GM12878 (cell line): Measurements from ENCODE around the gene ZDHHC14. TPM values are rescaled to one million over a fixed set of nuclear protein-coding genes. Genes with fewer than 3 reads are reported as not detected.

Source experiments
- BACH1 ChIP-seq: fragments of 450-650 bp; IDR thresholded peaks from 2 replicates; pipeline ENCODE4 v1.6.1; 2017; ENCODE audit warnings: mild to moderate bottlenecking, borderline replicate concordance
- BCL11A ChIP-seq: IDR thresholded peaks from 2 replicates; pipeline ENCODE4 v1.6.1; 2011; ENCODE audit warnings: low read depth, low read length
- BMI1 ChIP-seq: fragments of 450-650 bp; IDR thresholded peaks from 2 replicates; pipeline ENCODE4 v1.6.1; 2016; ENCODE audit warnings: mild to moderate bottlenecking, moderate library complexity, borderline replicate concordance
- CHD2 ChIP-seq: IDR thresholded peaks from 2 replicates; pipeline ENCODE4 v1.6.1; 2011; ENCODE audit warnings: low read depth, low read length, improper control_type of control experiment, borderline replicate concordance
- DPF2 ChIP-seq: fragments of 450-650 bp; IDR thresholded peaks from 2 replicates; pipeline ENCODE4 v1.6.1; 2017; ENCODE audit warnings: mild to moderate bottlenecking
- FOXK2 ChIP-seq: fragments of 450-650 bp; IDR thresholded peaks from 2 replicates; pipeline ENCODE4 v1.6.1; 2017; ENCODE audit warnings: mild to moderate bottlenecking, moderate library complexity
- KAT2A ChIP-seq: conservative IDR thresholded peaks from 2 replicates; pipeline ENCODE4 v1.6.1; 2011; ENCODE audit warnings: low read depth, low read length; ENCODE audit not compliant: control insufficient read depth
- KLF5 ChIP-seq: fragments of 450-650 bp; IDR thresholded peaks from 2 replicates; pipeline ENCODE4 v1.6.1; 2014; ENCODE audit warnings: mild to moderate bottlenecking; ENCODE audit not compliant: partially characterized antibody
- LARP7 ChIP-seq: fragments of 450-650 bp; IDR thresholded peaks from 2 replicates; pipeline ENCODE4 v1.6.1; 2017; ENCODE audit warnings: mild to moderate bottlenecking
- MAX ChIP-seq: IDR thresholded peaks from 2 replicates; pipeline ENCODE4 v1.6.1; 2012; ENCODE audit warnings: low read depth, low read length, improper control_type of control experiment
- MXI1 ChIP-seq: fragments of 150-350 bp; IDR thresholded peaks from 2 replicates; pipeline ENCODE4 v1.6.1; 2011; ENCODE audit warnings: low read depth, mild to moderate bottlenecking, inconsistent platforms, low read length, improper control_type of control experiment
- NR2C1 ChIP-seq: fragments of 450-650 bp; IDR thresholded peaks from 2 replicates; pipeline ENCODE4 v1.6.1; 2017; ENCODE audit warnings: antibody characterized with exemption, mild to moderate bottlenecking, moderate library complexity
- NR2F1 ChIP-seq: fragments of 450-650 bp; conservative IDR thresholded peaks from 2 replicates; pipeline ENCODE4 v1.6.1; 2017; ENCODE audit warnings: mild to moderate bottlenecking
- RFX5 ChIP-seq: IDR thresholded peaks from 2 replicates; pipeline ENCODE4 v1.6.1; 2011; ENCODE audit warnings: low read depth, low read length, improper control_type of control experiment
- SIX5 ChIP-seq: IDR thresholded peaks from 2 replicates; pipeline ENCODE4 v1.6.1; 2011; ENCODE audit warnings: mild to moderate bottlenecking, low read depth, low read length, moderate library complexity; ENCODE audit not compliant: severe bottlenecking
- SP1 ChIP-seq: IDR thresholded peaks from one replicate; pipeline ENCODE4 v1.6.1; 2011; ENCODE audit warnings: low read depth, low read length
- SPI1 ChIP-seq: IDR thresholded peaks from 2 replicates; pipeline ENCODE4 v1.6.1; 2011; ENCODE audit warnings: low read depth, mild to moderate bottlenecking, low read length, moderate library complexity, borderline replicate concordance; ENCODE audit not compliant: insufficient read depth
- SREBF1 ChIP-seq: IDR thresholded peaks from 2 replicates; pipeline ENCODE4 v1.6.1; 2012; ENCODE audit warnings: mild to moderate bottlenecking, low read length
- TAF1 ChIP-seq: IDR thresholded peaks from 2 replicates; pipeline ENCODE4 v1.6.1; 2011; ENCODE audit warnings: mild to moderate bottlenecking, low read depth, low read length, borderline replicate concordance
- TCF12 ChIP-seq: IDR thresholded peaks from 2 replicates; pipeline ENCODE4 v1.6.1; 2011; ENCODE audit warnings: low read depth, mild to moderate bottlenecking, low read length
- TCF3 ChIP-seq: IDR thresholded peaks from 2 replicates; pipeline ENCODE4 v1.6.1; 2012; ENCODE audit warnings: low read depth, mild to moderate bottlenecking, low read length, borderline replicate concordance; ENCODE audit not compliant: insufficient read depth
- ZBED1 ChIP-seq: IDR thresholded peaks from 2 replicates; pipeline ENCODE4 v1.6.1; 2016; ENCODE audit warnings: borderline replicate concordance
- ZNF384 ChIP-seq: IDR thresholded peaks from 2 replicates; pipeline ENCODE4 v1.6.1; 2012; ENCODE audit warnings: low read depth, mild to moderate bottlenecking, low read length, improper control_type of control experiment, borderline replicate concordance
- ZSCAN29 ChIP-seq: fragments of 450-650 bp; IDR thresholded peaks from 2 replicates; pipeline ENCODE4 v1.6.1; 2017; ENCODE audit warnings: mild to moderate bottlenecking, moderate library complexity
- polyA plus RNA-seq, 11 experiments: library from polyadenylated mRNA; depleted of rRNA in 4 of 11; unstranded in 6 of 11; stranded (reverse) in 5 of 11; fragments of >200 nt; fragmentation: Nextera tagmentation in 4 of 11; fragmentation: Illumina TruSeq in 1 of 11; extraction: Ambion mirVana in 4 of 11; extraction: Trizol in 1 of 11; gene quantifications; 1 replicate in 1 of 11; 2 replicates in 10 of 11; pipeline versions ENCODE4 v1.2.1 to v1.2.3, GENCODE V29; 2011 to 2016; ENCODE audit warnings: inconsistent platforms in 2 of 11, missing spikeins in 2 of 11, low read depth in 1 of 11
- total RNA-seq, 4 experiments: library from RNA; depleted of rRNA in 3 of 4; stranded (reverse); fragments of >200 nt in 3 of 4; fragmentation: Illumina TruSeq in 1 of 4; extraction: Trizol in 1 of 4; gene quantifications; 2 replicates each; pipeline versions ENCODE4 v1.2.1 to v1.2.3, GENCODE V29; 2013 to 2021
- TF ChIP-seq, protein P1 (sequence below): fragments of 450-650 bp; conservative IDR thresholded peaks from 2 replicates; pipeline ENCODE4 v1.6.1; 2017; ENCODE audit warnings: mild to moderate bottlenecking, moderate library complexity
- TF ChIP-seq, protein P2 (sequence below): IDR thresholded peaks from 2 replicates; pipeline ENCODE4 v1.6.1; 2012; ENCODE audit warnings: low read depth, low read length, improper control_type of control experiment
- TF ChIP-seq, protein P3 (sequence below): fragments of 450-650 bp; IDR thresholded peaks from 2 replicates; pipeline ENCODE4 v1.6.1; 2017; ENCODE audit warnings: low read depth, mild to moderate bottlenecking, moderate library complexity

Gene ZDHHC14
- total and polyA plus RNA-seq, 10 of the 15 experiments (the other 5 are each of a cell fraction or from before 2014, with no cell fraction given) = 0.15 to 16.0 (median 0.76) TPM; not detected in 1

DNA sequence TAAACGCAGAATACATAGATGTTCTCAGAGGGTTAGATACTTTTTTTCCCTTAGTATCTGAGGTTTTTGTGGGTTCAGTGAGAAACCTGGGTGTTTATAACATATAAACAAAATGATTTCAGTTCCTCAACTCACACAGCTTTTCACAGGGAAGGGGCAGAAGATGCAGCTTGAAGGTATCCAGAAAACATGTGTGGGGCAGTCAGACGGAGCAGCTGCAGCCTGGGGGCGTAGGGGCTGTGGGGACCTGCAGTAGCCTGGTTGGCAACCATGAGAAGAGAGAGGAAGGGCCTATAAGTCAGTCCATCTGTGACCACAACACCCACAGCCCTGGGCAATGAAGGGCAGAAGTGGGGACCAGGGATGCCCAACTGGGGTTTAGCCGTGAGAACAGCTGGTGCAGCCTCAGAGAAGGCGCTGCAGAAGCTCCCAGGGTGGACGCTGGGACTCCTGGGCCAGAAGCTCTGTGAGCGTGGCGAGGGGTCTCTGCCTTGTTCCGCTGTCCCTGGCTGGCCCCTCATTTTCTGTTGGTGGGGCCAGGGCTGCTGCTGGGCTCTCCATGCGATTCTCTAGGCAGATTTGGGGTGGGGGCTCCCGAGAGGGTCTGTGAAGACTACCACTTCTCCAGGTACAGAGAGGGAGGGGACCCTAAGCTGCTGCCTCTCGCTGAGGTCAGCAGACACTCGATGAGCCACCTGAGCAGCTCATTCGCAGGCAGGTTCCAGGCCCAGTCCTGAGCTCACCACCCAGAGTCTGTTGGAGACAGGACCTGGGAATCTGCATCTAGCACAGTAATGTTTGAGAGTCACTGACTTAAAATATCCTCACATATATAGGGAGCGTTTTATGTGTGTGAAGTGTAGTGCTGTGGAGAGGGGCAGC, 181.2 kb downstream of the ZDHHC14 start (continued):
- TF ChIP-seq, protein P1, sequence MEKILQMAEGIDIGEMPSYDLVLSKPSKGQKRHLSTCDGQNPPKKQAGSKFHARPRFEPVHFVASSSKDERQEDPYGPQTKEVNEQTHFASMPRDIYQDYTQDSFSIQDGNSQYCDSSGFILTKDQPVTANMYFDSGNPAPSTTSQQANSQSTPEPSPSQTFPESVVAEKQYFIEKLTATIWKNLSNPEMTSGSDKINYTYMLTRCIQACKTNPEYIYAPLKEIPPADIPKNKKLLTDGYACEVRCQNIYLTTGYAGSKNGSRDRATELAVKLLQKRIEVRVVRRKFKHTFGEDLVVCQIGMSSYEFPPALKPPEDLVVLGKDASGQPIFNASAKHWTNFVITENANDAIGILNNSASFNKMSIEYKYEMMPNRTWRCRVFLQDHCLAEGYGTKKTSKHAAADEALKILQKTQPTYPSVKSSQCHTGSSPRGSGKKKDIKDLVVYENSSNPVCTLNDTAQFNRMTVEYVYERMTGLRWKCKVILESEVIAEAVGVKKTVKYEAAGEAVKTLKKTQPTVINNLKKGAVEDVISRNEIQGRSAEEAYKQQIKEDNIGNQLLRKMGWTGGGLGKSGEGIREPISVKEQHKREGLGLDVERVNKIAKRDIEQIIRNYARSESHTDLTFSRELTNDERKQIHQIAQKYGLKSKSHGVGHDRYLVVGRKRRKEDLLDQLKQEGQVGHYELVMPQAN = no peak
- TF ChIP-seq KLF5 (peak; percentile 55), ZBED1 (0 out of 2 replicates have a peak, but pooled peaks have one; percentile 48), SREBF1 (no peak), SP1 (peak; percentile 20), NR2C1 (no peak), TCF3 (peak; percentile 66), BACH1 (no peak; the same call in 1 of the 2 replicates), LARP7 (peak; percentile 71; the same call in 1 of the 2 replicates), DPF2 (peak; percentile 87), MAX (0 out of 2 replicates have a peak, but pooled peaks have one; percentile 24), MXI1 (no peak), BCL11A (peak; percentile 78), FOXK2 (no peak), ZNF384 (0 out of 2 replicates have a peak, but pooled peaks have one; percentile 7), SIX5 (no peak), BMI1 (peak; percentile 60; the same call in 1 of the 2 replicates), KAT2A (no peak), TCF12 (peak; percentile 85; the same call in 1 of the 2 replicates), CHD2 (no peak; the same call in 1 of the 2 replicates), SPI1 (peak; percentile 90), ZSCAN29 (0 out of 2 replicates have a peak, but pooled peaks have one; percentile 4), NR2F1 (peak; percentile 49; the same call in 1 of the 2 replicates), RFX5 (no peak), TAF1 (no peak)
- TF ChIP-seq, protein P2, sequence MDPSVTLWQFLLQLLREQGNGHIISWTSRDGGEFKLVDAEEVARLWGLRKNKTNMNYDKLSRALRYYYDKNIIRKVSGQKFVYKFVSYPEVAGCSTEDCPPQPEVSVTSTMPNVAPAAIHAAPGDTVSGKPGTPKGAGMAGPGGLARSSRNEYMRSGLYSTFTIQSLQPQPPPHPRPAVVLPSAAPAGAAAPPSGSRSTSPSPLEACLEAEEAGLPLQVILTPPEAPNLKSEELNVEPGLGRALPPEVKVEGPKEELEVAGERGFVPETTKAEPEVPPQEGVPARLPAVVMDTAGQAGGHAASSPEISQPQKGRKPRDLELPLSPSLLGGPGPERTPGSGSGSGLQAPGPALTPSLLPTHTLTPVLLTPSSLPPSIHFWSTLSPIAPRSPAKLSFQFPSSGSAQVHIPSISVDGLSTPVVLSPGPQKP = no peak
- TF ChIP-seq, protein P3, sequence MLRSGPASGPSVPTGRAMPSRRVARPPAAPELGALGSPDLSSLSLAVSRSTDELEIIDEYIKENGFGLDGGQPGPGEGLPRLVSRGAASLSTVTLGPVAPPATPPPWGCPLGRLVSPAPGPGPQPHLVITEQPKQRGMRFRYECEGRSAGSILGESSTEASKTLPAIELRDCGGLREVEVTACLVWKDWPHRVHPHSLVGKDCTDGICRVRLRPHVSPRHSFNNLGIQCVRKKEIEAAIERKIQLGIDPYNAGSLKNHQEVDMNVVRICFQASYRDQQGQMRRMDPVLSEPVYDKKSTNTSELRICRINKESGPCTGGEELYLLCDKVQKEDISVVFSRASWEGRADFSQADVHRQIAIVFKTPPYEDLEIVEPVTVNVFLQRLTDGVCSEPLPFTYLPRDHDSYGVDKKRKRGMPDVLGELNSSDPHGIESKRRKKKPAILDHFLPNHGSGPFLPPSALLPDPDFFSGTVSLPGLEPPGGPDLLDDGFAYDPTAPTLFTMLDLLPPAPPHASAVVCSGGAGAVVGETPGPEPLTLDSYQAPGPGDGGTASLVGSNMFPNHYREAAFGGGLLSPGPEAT = peak; percentile 92
